ENCODE results near the gene DPYSL4. TPM values are rescaled to one million over a fixed set of nuclear protein-coding genes. Genes with fewer than 3 reads are reported as not detected.
"Not testable (repeated sequence)": the region's sequence is repeated elsewhere in the genome, so short reads cannot be mapped to it uniquely, and the experiment has no call there.

Gene DPYSL4
- total RNA-seq, 2 experiments from 2014 or later: 1.2 to 1.6 TPM

- no peak overlapping the region for H3K27ac Mint-ChIP-seq
- no peak overlapping the region for H3K4me3 Mint-ChIP-seq
- POLR2A ChIA-PET: no interaction called here
- H3K9me3 Mint-ChIP-seq: no peaks in the 10 kb centered on the region
- H3K27me3 Mint-ChIP-seq: no peaks in the 10 kb centered on the region
- CTCF ChIA-PET: interaction anchor here (1.0 to 3.4 kb wide), 2 partner anchors 11 to 385 kb away, joined by 3 to 13 read pairs; no protein-coding TSS in a partner anchor
- DNase-seq: no peak
- H3K36me3 Mint-ChIP-seq (ENCODE audit: low read depth): no peaks in the 10 kb centered on the region
- peaks cover 9% of the 10 kb centered on the region for H3K4me1 Mint-ChIP-seq
These were observed 33.0 kb upstream of the DPYSL4 start for GRCh38 chr10:132153616-132154217.

DNA sequence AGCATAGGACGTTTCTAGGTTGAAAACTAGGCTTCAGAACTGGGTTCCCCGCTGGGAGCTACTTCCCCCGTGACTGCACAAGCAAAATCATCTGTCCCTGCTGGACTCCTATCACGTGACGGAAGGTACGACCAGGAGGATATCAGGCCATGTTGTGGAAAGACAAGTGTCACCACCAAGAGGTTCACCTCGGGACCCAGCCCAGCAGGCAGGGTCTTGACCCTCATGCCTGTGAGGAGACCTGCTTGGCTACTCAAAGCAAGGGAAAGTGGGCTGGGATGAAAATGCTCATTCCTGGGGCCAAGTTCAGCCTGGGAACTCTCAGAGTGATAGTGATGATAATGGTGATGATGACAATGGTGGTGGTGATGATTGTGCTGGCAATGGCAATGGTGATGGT is 32.3 kb upstream of the DPYSL4 start:
- no peaks in the 10 kb centered on the region for H3K9me3 Mint-ChIP-seq
- H3K4me3 Mint-ChIP-seq: no peak overlapping the region
- no peak overlapping the region for H3K27ac Mint-ChIP-seq
- POLR2A ChIA-PET: no interaction called here
- no peaks in the 10 kb centered on the region for H3K36me3 Mint-ChIP-seq (ENCODE audit: low read depth)
- CTCF ChIA-PET: interaction anchor here (3.4 kb wide), 1 partner anchor 12 kb away, joined by 13 read pairs; no protein-coding TSS in a partner anchor
- no peak for DNase-seq
- H3K4me1 Mint-ChIP-seq: peaks cover 15% of the 10 kb centered on the region
- H3K27me3 Mint-ChIP-seq: no peaks in the 10 kb centered on the region

DNA sequence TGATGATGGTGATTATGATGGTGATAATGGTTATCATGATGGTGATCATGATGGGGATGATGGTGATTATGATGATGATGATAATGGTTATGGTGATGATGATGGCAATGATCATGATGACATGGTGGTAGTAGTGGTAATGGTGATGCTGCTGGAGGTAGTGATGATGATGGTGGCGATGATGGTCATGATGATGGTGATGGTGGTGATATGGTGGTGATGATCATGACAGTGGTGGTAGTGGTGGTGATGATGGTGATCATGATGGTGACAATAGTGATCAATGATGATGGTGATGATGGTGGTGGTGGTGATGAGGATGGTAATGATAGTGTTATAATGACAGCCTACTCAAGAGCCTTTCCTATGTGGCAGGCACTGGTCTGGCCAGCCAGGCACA is 31.8 kb upstream of the DPYSL4 start:
- CTCF ChIA-PET: no interaction called here
- peaks cover 16% of the 10 kb centered on the region for H3K4me1 Mint-ChIP-seq
- H3K4me3 Mint-ChIP-seq: no peak overlapping the region
- H3K9me3 Mint-ChIP-seq: no peaks in the 10 kb centered on the region
- no peaks in the 10 kb centered on the region for H3K27me3 Mint-ChIP-seq
- DNase-seq: no peak
- H3K27ac Mint-ChIP-seq: no peak overlapping the region
- no peaks in the 10 kb centered on the region for H3K36me3 Mint-ChIP-seq (ENCODE audit: low read depth)
- POLR2A ChIA-PET: no interaction called here

DNA sequence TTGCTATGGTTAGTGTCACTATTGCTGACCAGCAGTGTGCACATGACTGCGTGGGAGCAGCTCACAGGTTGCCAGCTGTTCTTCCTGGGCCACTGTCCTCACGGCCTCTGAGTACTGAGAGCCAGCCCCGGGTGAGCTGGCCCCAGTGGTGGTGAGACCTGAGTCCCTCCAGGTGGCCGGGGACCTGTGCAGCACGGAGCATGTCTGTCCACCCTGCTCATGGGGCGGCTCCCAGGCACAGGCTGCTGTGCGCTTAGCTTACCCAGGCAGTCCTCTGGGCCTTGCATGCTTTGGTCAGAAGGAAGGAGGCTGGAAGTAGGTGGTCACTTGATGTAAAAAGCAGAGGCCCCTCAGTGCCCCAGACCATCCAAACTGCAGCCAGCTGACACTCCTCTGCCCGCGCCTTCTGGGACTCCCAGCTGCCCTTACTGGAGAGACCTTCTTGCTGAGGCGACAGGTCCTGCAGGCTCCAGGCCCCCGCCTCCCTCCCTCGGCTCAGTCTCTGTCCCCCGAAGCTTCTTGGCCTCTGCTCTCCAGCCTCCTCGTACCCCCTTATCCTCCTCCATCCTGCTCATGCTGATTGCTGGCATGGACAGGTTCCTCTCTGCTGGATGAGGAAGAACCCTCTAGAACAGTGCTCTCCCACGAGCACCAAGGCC is 30.9 kb upstream of the DPYSL4 start:
- Mint-ChIP-seq H3K27me3 (no peaks in the 10 kb centered on the region), H3K9me3 (no peaks in the 10 kb centered on the region), H3K4me3 (no peak overlapping the region), H3K4me1 (peaks cover 17% of the 10 kb centered on the region), H3K36me3 (ENCODE audit: low read depth) (no peaks in the 10 kb centered on the region), H3K27ac (no peak overlapping the region)
- DNase-seq: no peak
- ChIA-PET CTCF (no interaction called here), POLR2A (no interaction called here)

- no peak overlapping the region for H3K4me3 Mint-ChIP-seq
- peak overlapping the region; percentile 1 for H3K27ac Mint-ChIP-seq
- ChIA-PET POLR2A (no interaction called here), CTCF (no interaction called here)
- H3K9me3 Mint-ChIP-seq: no peaks in the 10 kb centered on the region
- no peak for DNase-seq
- H3K4me1 Mint-ChIP-seq: peaks cover 17% of the 10 kb centered on the region
- H3K36me3 Mint-ChIP-seq (ENCODE audit: low read depth): no peaks in the 10 kb centered on the region
- H3K27me3 Mint-ChIP-seq: no peaks in the 10 kb centered on the region
These were observed 30.4 kb upstream of the DPYSL4 start for GRCh38 chr10:132156382-132156781.

DNA sequence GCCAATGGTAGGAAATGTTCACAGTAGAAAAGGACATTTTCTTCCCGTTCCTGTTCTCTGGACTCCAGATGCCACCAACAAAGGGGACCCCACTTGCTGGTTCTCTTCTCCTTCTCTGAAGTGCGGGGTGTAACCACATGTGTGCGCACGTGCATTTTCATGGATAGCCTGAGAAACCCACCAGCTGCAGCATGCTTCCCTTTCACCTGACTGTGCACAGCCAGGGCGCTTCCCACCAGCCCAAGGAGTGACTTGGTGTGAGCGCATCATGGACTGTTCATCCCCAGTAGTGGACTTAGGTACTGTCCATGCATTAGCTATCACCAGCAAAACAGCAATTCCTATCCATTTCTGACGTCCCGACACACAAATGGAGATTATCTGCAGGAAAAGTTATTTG is 29.6 kb upstream of the DPYSL4 start:
- ChIA-PET POLR2A (no interaction called here), CTCF (interaction anchor here (1.1 kb wide), 1 partner anchor 67 kb away, joined by 3 read pairs; no protein-coding TSS in a partner anchor)
- Mint-ChIP-seq H3K9me3 (no peaks in the 10 kb centered on the region), H3K27me3 (no peaks in the 10 kb centered on the region), H3K27ac (no peak overlapping the region), H3K4me1 (peaks cover 22% of the 10 kb centered on the region), H3K36me3 (ENCODE audit: low read depth) (peaks cover 2% of the 10 kb centered on the region), H3K4me3 (no peak overlapping the region)
- no peak for DNase-seq

- peaks cover 2% of the 10 kb centered on the region for H3K36me3 Mint-ChIP-seq (ENCODE audit: low read depth)
- CTCF ChIA-PET: interaction anchor here (1.0 to 1.1 kb wide), 2 partner anchors 16 to 66 kb away, joined by 3 read pairs; no protein-coding TSS in a partner anchor
- DNase-seq: peak; percentile 44
- H3K9me3 Mint-ChIP-seq: no peaks in the 10 kb centered on the region
- H3K4me1 Mint-ChIP-seq: peaks cover 31% of the 10 kb centered on the region
- peak overlapping the region; percentile 63 for H3K27ac Mint-ChIP-seq
- POLR2A ChIA-PET: no interaction called here
- no peak overlapping the region for H3K4me3 Mint-ChIP-seq
- no peaks in the 10 kb centered on the region for H3K27me3 Mint-ChIP-seq
These were observed 28.5 kb upstream of the DPYSL4 start for GRCh38 chr10:132158122-132158741.

- Mint-ChIP-seq H3K4me3 (no peak overlapping the region), H3K27ac (peak overlapping the region; percentile 78), H3K27me3 (no peaks in the 10 kb centered on the region), H3K9me3 (no peaks in the 10 kb centered on the region), H3K36me3 (ENCODE audit: low read depth) (peaks cover 2% of the 10 kb centered on the region), H3K4me1 (peaks cover 35% of the 10 kb centered on the region)
- DNase-seq: no peak
- CTCF ChIA-PET: no interaction called here
- POLR2A ChIA-PET: no interaction called here
These were observed 27.9 kb upstream of the DPYSL4 start for GRCh38 chr10:132158823-132159222.

DNA sequence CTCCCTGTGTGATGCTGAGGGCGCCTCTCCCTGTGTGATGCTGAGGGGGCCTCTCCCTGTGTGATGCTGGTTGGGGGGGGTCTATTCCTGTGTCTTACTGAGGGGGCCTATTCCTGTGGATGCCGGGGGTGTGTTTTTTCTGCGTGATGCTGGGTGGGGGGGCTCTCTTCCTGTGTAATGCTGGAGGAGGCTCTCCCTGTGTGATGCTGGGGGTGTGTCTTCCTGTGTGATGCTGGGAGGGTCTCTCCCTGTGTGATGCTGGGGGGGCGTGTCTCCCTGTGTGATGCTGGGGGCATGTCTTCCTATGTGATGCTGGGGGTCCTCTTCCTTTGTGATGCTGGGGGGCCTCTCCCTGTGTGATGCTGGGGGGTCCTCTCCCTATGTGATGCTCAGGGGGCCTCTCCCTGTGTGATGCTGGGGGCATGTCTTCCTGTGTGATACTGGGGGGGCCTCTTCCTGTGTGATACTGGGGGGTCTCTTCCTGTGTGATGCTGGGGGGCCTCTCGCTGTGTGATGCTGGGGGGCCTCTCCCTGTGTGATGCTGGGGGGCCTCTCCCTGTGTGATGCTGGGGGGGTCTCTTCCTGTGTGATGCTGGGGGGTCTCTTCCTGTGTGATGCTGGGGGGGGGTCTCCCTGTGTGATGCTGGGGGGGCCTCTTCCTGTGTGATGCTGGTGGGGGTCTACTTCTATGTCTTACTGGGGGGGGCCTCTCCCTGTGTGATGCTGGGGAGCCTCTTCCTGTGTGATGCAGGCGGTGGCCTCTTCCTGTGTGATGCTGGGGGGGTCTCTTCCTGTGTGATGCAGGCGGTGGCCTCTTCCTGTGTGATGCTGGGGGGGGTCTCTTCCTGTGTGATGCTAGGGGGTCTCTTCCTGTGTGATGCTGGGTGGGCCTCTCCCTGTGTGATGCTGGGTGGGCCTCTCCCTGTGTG is 27.2 kb upstream of the DPYSL4 start:
- CTCF ChIA-PET; H3K9me3 Mint-ChIP-seq; H3K36me3 Mint-ChIP-seq (ENCODE audit: low read depth); H3K4me3 Mint-ChIP-seq; POLR2A ChIA-PET; H3K27me3 Mint-ChIP-seq: not testable (repeated sequence)
- H3K27ac Mint-ChIP-seq: peak overlapping the region; percentile 78
- peak; percentile 15 for DNase-seq
- peaks cover 39% of the 10 kb centered on the region for H3K4me1 Mint-ChIP-seq

- CTCF ChIA-PET; DNase-seq; H3K9me3 Mint-ChIP-seq; H3K4me3 Mint-ChIP-seq; H3K36me3 Mint-ChIP-seq (ENCODE audit: low read depth); POLR2A ChIA-PET; H3K27me3 Mint-ChIP-seq: not testable (repeated sequence)
- peak overlapping the region; percentile 78 for H3K27ac Mint-ChIP-seq
- H3K4me1 Mint-ChIP-seq: peaks cover 39% of the 10 kb centered on the region
These were observed 26.5 kb upstream of the DPYSL4 start for GRCh38 chr10:132160231-132160630.

GRCh38 chr10:132160834-132161622 is 25.7 kb upstream of the DPYSL4 start:
- H3K9me3 Mint-ChIP-seq; H3K4me3 Mint-ChIP-seq; CTCF ChIA-PET; H3K36me3 Mint-ChIP-seq (ENCODE audit: low read depth); H3K27me3 Mint-ChIP-seq; POLR2A ChIA-PET; DNase-seq: not testable (repeated sequence)
- H3K27ac Mint-ChIP-seq: peak overlapping the region; percentile 79
- peaks cover 39% of the 10 kb centered on the region for H3K4me1 Mint-ChIP-seq

- POLR2A ChIA-PET: no interaction called here
- Mint-ChIP-seq H3K36me3 (ENCODE audit: low read depth) (peaks cover 2% of the 10 kb centered on the region), H3K4me3 (no peak overlapping the region), H3K4me1 (peaks cover 45% of the 10 kb centered on the region), H3K27me3 (no peaks in the 10 kb centered on the region), H3K9me3 (no peaks in the 10 kb centered on the region), H3K27ac (peak overlapping the region; percentile 92)
- CTCF ChIA-PET: no interaction called here
- DNase-seq: peak; percentile 38
These were observed 24.7 kb upstream of the DPYSL4 start for GRCh38 chr10:132162021-132162531.

Data from activated CD4-positive, alpha-beta T cell treated with anti-CD3 and anti-CD28 coated beads, Interleukin-2, amount 10 ng/mL, durations not matched to agents 7 days and 5 days (primary cell).